ENCODE data around the gene OOSP1. TPM values are rescaled to one million over a fixed set of nuclear protein-coding genes. Genes with fewer than 3 reads are reported as not detected.
"Not testable (repeated sequence)": the region's sequence is repeated elsewhere in the genome, so short reads cannot be mapped to it uniquely, and the experiment has no call there.

Gene OOSP1
- total RNA-seq, 1 donor from 2014 or later, result not detected

GRCh38 chr11:59954219-59954847 is 16.1 kb downstream of the OOSP1 start:
- no peak for DNase-seq (ENCODE audit: missing footprints)
- intact Hi-C loops (cut with DNase I), result no loop called here
- ATAC-seq, result no peak

DNA sequence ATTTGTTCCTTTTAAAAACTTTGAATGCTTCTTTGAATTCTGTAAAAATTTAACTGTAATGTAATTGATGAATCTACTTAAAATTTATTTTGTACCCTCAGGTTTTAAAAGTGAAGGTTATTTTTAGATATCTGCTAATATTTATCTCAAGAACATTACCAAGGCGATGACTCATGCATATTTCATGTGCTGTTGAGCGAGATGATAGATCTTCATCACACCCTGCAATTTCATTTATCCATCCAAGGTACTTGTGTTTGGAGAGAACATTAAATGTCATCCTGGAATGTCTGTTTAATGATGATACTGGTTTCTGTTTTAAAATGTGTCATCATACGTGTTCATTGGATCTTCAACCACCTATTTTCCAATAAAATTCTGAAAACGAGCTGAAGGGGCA is 18.9 kb downstream of the OOSP1 start:
- ATAC-seq, result no peak
- DNase-seq (ENCODE audit: missing footprints), result no peak
- intact Hi-C loops (cut with DNase I), result no loop called here

DNA sequence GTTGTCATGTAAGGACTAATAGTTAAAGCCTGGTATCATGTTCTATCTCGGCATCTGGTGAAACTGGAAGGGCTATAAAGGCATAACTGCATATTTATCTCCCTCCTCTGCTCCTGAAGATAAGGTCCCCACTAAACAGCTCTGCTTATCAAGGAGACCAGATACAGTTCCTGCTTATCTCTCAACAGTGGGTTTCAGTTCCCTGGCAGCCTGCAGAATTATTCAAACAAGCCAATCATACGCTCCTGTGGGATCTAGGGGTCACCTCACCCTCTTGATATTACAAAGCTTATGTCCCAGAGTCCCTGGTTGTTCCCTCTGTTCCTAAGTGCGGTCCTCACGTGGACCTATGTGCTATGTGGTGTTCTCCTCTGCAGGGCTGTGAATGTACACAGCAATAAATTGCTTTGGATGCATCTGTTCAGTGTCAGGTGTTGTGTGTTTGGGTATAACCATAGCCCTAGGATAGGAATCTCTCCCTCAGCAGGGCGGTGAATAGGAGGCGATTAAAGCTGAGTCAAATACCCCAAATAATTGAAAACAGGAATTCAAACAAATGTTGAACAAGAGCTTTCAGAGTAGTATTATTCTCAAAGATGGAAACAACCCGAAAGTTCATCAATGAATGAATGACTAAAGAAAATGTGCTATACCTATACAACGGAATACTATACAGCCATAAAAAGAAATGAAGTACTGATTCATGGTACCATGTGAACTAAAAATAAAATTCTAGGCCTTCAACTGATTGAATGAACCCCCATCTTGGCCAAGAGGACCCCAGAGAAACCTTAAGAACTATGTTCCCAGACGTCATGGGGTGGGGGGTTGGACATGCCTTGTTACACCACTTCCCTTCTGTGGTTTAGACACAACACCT is 22.5 kb downstream of the OOSP1 start:
- peak; percentile 80 for ATAC-seq

DNA sequence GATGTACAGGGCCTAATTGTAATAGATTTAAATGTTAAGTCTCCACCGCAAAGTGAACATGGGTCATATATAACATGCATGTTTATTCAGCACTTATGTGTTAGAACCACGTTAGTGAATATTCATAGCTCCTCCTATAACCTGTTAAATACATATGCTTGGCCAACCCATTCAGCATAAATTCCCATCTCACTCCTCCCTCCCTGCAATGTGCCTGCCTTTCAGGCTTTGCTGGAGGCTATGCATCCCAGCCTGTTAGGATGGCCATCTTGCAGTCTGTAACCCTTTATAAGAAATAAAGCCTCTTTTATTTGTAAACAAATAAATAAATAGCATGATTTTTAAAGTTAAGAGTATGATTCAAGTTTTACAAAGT is 23.9 kb downstream of the OOSP1 start:
- ATAC-seq, result no peak

More for the DNA sequence above, 22.5 kb downstream of the OOSP1 start:
- no peak for DNase-seq (ENCODE audit: missing footprints)
- intact Hi-C loops (cut with DNase I), result no loop called here

DNA sequence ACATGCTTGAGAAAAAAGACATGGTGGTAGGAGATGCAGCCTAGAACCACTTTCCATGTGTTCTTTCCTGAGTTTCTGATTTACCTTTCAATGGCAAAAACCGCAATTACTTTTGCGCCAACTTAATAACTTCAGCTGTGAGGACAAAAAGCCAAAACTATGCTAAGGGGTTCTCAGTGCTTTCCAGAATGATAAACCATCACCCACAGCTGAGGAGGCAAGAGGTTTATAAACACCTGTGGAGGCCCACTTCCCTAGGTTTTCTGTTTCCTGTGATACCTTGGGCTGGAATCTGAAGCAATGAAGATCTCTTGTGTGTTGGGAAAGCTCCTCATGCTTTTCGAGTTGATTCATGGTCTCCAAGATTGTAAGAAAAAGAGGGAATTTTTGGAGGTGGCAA is 25.5 kb downstream of the OOSP1 start, which contains the start of gene OOSP4A:
Gene OOSP4A, plus strand, starts transcription at position 301 of the 400 bp plus-strand sequence. Its CDS starts 0 bp downstream, at position 301.
- intact Hi-C loops (cut with DNase I), result no loop called here
- ATAC-seq, result no peak
- DNase-seq (ENCODE audit: missing footprints), result no peak

More for the DNA sequence above, 23.9 kb downstream of the OOSP1 start:
- intact Hi-C loops (cut with DNase I), result no loop called here
- no peak for DNase-seq (ENCODE audit: missing footprints)

DNA sequence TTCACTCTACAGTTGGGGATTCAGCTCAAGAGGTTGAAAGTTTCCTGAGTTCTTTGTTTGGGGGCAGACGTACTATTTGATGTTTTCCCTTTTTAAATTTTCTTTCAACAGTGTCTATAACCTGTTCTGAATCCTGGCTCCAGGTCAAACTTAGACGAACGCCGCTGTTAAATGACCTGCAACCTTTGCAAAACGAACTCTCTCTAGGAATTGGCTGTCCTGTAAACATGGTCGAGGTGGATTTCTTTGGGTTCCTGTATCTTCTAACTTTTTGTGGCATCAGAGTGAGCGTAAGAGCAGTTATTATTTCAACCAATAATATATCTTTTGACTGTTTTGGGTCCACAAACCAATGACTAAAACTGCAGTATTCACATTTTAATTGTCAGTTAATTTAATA is 27.2 kb downstream of the OOSP1 start:
- ATAC-seq (no peak), DNase-seq (ENCODE audit: missing footprints) (no peak)
- intact Hi-C loops (cut with DNase I), result no loop called here

GRCh38 chr11:59966201-59966600 is 28.0 kb downstream of the OOSP1 start:
- intact Hi-C loops (cut with DNase I), result no loop called here
- DNase-seq (ENCODE audit: missing footprints), result no peak
- no peak for ATAC-seq

DNA sequence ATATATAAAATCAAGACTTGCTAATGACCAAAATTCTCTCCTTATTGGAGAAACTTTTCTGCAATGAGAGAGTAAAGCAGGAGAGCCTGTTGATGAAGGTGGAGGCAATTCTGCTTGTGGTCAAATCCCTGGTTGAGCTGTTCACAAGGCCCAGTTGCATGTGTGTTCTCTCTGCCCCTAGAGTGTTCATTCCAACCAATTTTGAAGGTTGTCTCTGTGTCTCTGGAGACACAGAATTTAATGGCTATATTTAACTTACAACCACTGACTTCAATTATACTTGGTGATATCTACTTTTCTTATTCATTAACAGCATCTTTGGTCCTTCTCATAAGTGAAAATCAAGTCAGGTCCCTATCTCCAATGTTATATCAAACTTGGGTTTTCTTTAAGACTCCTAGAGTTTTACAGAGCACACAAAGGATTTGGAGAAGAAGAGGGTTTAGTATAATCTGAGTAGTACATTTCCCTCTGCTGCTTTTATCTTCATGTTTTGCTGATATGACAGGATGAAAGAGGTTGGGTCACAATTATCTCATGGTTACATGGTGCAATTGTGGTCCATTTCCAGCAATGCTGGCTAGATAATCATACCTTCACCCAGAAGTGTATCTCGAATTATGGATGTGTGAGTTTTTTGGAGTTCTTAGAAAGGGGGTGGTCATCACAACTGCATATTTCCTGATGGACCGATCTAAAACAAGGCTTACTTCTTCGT is 29.6 kb downstream of the OOSP1 start:
- ATAC-seq, result no peak
- no peak for DNase-seq (ENCODE audit: missing footprints)
- intact Hi-C loops (cut with DNase I), result no loop called here

DNA sequence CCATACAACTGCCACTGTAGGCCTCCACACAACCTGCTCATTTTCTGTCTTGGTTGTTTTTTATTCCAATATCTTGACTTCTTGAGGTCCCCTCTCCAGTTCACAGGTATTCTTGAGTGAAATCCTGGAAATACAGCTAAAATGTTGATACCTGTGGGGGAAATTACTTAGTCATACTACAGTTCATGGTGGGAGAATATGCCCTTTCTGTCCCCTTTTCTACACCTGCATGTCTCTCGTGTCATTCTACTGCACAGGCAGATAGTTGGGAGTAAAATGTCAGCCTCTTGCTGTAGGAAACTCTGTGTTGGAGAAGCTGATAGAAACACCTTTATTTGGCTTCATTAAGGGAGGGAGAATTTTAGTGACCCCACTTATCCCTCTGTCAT is 30.2 kb downstream of the OOSP1 start:
- DNase-seq (ENCODE audit: missing footprints) (no peak), ATAC-seq (no peak)
- intact Hi-C loops (cut with DNase I), result no loop called here

DNA sequence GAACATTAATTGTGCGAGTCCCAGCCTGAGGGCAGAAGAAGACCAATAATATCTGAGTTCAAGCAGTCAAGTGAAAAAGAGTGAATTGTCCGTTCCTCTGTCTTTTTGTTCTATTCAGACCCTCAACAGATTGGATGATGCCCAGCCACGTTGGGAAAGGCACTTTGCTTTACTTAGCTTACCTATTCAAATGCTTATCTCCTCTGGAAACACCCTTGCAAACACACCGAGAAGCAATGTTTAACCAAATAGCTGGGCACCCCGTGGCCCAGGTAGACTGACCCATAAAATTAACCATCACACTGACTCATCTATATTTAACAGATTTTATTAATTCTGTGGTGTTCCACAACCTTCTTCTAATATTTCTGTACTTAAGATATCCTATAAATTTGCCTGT is 34.9 kb downstream of the OOSP1 start:
- intact Hi-C loops (cut with DNase I), result no loop called here
- no peak for DNase-seq (ENCODE audit: missing footprints)
- no peak for ATAC-seq

- ATAC-seq, result no peak
- intact Hi-C loops (cut with DNase I), result no loop called here
- no peak for DNase-seq (ENCODE audit: missing footprints)
Measured at GRCh38 chr11:59981106-59981770, 43.0 kb downstream of the OOSP1 start.

DNA sequence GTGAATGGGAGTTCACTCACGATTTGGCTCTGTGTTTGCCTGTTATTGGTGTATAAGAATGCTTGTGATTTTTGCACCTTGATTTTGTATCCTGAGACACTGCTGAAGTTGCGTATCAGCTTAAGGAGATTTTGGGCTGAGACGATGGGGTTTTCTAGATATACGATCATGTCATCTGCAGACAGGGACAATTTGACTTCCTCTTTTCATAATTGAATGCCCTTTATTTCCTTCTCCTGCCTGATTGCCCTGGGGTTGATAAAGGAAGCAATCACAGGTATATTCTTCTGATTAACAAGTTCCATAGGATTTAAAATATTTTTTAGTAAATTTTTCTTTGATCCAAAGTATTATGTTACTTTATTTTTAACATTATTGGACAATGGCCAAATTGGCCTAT is 43.8 kb downstream of the OOSP1 start:
- intact Hi-C loops (cut with DNase I); DNase-seq (ENCODE audit: missing footprints); ATAC-seq: not testable (repeated sequence)

GRCh38 chr11:59983212-59983611 is 45.0 kb downstream of the OOSP1 start:
- intact Hi-C loops (cut with DNase I), result no loop called here
- DNase-seq (ENCODE audit: missing footprints) (no peak), ATAC-seq (no peak)

- DNase-seq (ENCODE audit: missing footprints), result no peak
- ATAC-seq, result no peak
- intact Hi-C loops (cut with DNase I), result no loop called here
Measured at GRCh38 chr11:59984368-59984767, 46.1 kb downstream of the OOSP1 start.

- no peak for ATAC-seq
Measured at GRCh38 chr11:59990421-59990820, 52.2 kb downstream of the OOSP1 start.

DNA sequence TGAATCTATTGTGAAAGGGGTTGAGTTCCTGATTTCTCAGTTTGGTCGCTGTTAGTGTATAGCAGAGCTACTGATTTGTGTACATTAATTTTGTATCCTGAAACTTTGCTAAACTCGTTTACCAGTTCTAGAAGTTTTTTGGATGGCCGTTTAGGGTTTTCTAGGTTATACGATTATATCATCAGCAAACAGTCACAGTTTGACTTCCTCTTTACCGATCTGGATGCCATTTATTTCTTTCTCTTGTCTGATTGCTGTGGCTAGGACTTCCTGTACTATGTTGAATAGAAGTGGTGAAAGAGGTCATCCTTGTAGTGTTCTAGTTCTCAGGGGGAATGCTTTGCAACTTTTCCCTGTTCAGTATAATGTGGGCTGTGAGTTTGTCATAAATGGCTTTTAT is 54.2 kb downstream of the OOSP1 start:
- no peak for DNase-seq (ENCODE audit: missing footprints)
- no peak for ATAC-seq
- intact Hi-C loops (cut with DNase I), result no loop called here

More at GRCh38 chr11:59990421-59990820, 52.2 kb downstream of the OOSP1 start:
- intact Hi-C loops (cut with DNase I), result no loop called here
- DNase-seq (ENCODE audit: missing footprints), result no peak

GRCh38 chr11:59997800-59998199 is 59.6 kb downstream of the OOSP1 start:
- intact Hi-C loops (cut with DNase I), result no loop called here
- ATAC-seq (no peak), DNase-seq (ENCODE audit: missing footprints) (no peak)

- intact Hi-C loops (cut with DNase I), result no loop called here
- ATAC-seq (no peak), DNase-seq (ENCODE audit: missing footprints) (no peak)
Measured at GRCh38 chr11:59999691-60000090, 61.5 kb downstream of the OOSP1 start.

DNA sequence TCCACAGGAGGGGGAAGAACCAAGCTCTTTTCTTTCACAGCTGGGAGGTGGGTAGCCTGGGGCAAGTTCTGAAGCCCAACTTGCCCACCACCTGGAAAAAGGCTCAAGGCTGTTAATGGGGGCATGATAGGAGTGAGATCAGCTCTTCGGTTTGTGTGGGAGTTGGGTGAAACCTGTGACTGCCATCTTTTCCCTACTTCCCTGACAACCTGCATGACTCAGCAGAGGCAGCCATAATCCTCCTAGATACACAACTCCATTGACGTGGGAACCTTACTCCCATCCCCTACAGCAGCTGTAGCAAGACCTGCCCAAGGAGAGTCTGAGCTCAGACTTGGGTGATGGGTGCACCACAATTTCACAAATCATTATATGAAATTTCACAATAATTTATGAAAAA is 65.5 kb downstream of the OOSP1 start:
- intact Hi-C loops (cut with DNase I), result no loop called here
- DNase-seq (ENCODE audit: missing footprints), result no peak
- ATAC-seq, result no peak
